GM23338 (cell line): Measurements from ENCODE around the gene ADGRD1. TPM values are rescaled to one million over a fixed set of nuclear protein-coding genes. Genes with fewer than 3 reads are reported as not detected.

ENCODE experiments used
- ATAC-seq: fragments of 200-7000 bp; cut with Tn5 transposase; 3 replicates; pipeline ENCODE4 v1.9.1; 2020
- DNase-seq: peaks from one replicate; pipeline ENCODE4 v3.0.0-alpha.2; 2015; ENCODE audit warnings: low spot score
- H2AFZ ChIP-seq: fragments of 200-600 bp; sonication (generic); 2 replicates; pipeline ENCODE4 v1.8.0; 2016; ENCODE audit warnings: antibody characterized with exemption, mild to moderate bottlenecking, moderate library complexity
- H3F3A ChIP-seq: fragments of 200-600 bp; sonication (generic); replicated peaks from 2 replicates; pipeline ENCODE4 v1.8.0; 2017; ENCODE audit warnings: antibody characterized with exemption, mixed run types, low read depth
- H3K27ac ChIP-seq: fragments of 200-600 bp; sonication (generic); 2 replicates; pipeline ENCODE4 v1.6.1; 2016; ENCODE audit warnings: low read depth
- H3K27me3 ChIP-seq: fragments of 200-600 bp; sonication (generic); 2 replicates; pipeline ENCODE4 v1.8.0; 2016; ENCODE audit warnings: mild to moderate bottlenecking, mixed run types, moderate library complexity; ENCODE audit not compliant: insufficient read depth
- H3K36me3 ChIP-seq: fragments of 200-600 bp; sonication (generic); 2 replicates; pipeline ENCODE4 v1.8.0; 2016; ENCODE audit warnings: mild to moderate bottlenecking; ENCODE audit not compliant: insufficient read depth
- H3K4me1 ChIP-seq: fragments of 200-600 bp; sonication (generic); 2 replicates; pipeline ENCODE4 v1.8.0; 2016; ENCODE audit warnings: mild to moderate bottlenecking, moderate library complexity; ENCODE audit not compliant: insufficient read depth
- H3K4me2 ChIP-seq: fragments of 200-600 bp; sonication (generic); 2 replicates; pipeline ENCODE4 v1.7.1; 2017; ENCODE audit warnings: mixed run types
- H3K4me3 ChIP-seq: fragments of 200-600 bp; sonication (generic); 2 replicates; pipeline ENCODE4 v1.6.1; 2016; ENCODE audit warnings: mixed run types
- H3K79me2 ChIP-seq: fragments of 200-600 bp; sonication (generic); replicated peaks from 2 replicates; pipeline ENCODE4 v1.8.0; 2017; ENCODE audit warnings: mild to moderate bottlenecking; ENCODE audit not compliant: insufficient read depth
- H3K9me2 ChIP-seq: fragments of 200-600 bp; sonication (generic); 2 replicates; pipeline ENCODE4 v1.8.0; 2017; ENCODE audit not compliant: insufficient read depth
- H4K20me1 ChIP-seq: fragments of 200-600 bp; sonication (generic); replicated peaks from 2 replicates; pipeline ENCODE4 v1.8.0; 2017; ENCODE audit warnings: mild to moderate bottlenecking; ENCODE audit not compliant: insufficient read depth
- H3K27ac Mint-ChIP-seq: 2 replicates; pipeline ENCODE4 v1.8.0; 2020; ENCODE audit warnings: inconsistent platforms, mild to moderate bottlenecking, moderate library complexity, mixed read lengths
- H3K27me3 Mint-ChIP-seq: 3 replicates; pipeline ENCODE4 v1.8.0; 2022; ENCODE audit warnings: low read depth, mild to moderate bottlenecking, moderate library complexity, mixed read lengths, inconsistent platforms; ENCODE audit not compliant: insufficient read depth, poor library complexity
- H3K36me3 Mint-ChIP-seq: 3 replicates; pipeline ENCODE4 v1.8.0; 2021; ENCODE audit warnings: low read depth, mild to moderate bottlenecking, inconsistent platforms, moderate library complexity, mixed read lengths
- H3K4me1 Mint-ChIP-seq: 3 replicates; pipeline ENCODE4 v1.8.0; 2020; ENCODE audit warnings: mild to moderate bottlenecking, inconsistent platforms, mixed read lengths
- H3K4me3 Mint-ChIP-seq: 3 replicates; pipeline ENCODE4 v1.8.0; 2021; ENCODE audit warnings: moderate library complexity, mild to moderate bottlenecking, inconsistent platforms, mixed read lengths
- H3K9me3 Mint-ChIP-seq: 3 replicates; pipeline ENCODE4 v1.8.0; 2020; ENCODE audit warnings: moderate library complexity, mild to moderate bottlenecking, inconsistent platforms, mixed read lengths
- JUNB ChIP-seq: IDR thresholded peaks from one replicate; pipeline ENCODE4 v1.6.1; 2016; ENCODE audit warnings: antibody characterized with exemption; ENCODE audit not compliant: unreplicated experiment
- ZNF114 ChIP-seq: fragments of 250-450 bp; sonication (Bioruptor Pico); IDR thresholded peaks from 2 replicates; pipeline ENCODE4 v1.5.0; 2020; ENCODE audit warnings: mild to moderate bottlenecking, moderate library complexity
- polyA plus RNA-seq: library from polyadenylated mRNA; unstranded; fragments of >200 nt; fragmentation: Nextera tagmentation; extraction: Ambion mirVana; gene quantifications from 2 replicates; pipeline ENCODE4 v1.2.1, GENCODE V29; 2016
- total RNA-seq: library from RNA; depleted of rRNA; stranded (reverse); fragments of >200 nt; shearing (Covaris generic); gene quantifications from 2 replicates; pipeline ENCODE4 v1.2.3, GENCODE V29; 2014
- TF ChIP-seq, protein P1 (sequence below): IDR thresholded peaks from 2 replicates; pipeline ENCODE4 v1.6.1; 2016; ENCODE audit warnings: antibody characterized with exemption
- TF ChIP-seq, protein P2 (sequence below): fragments of 250-450 bp; sonication (Bioruptor Pico); IDR thresholded peaks from 2 replicates; pipeline ENCODE4 v1.5.0; 2020; ENCODE audit warnings: mild to moderate bottlenecking, moderate library complexity

The ADGRD1 gene
- total and polyA plus RNA-seq, 2 experiments from 2014 or later = 1.4 TPM; not detected in 1

DNA sequence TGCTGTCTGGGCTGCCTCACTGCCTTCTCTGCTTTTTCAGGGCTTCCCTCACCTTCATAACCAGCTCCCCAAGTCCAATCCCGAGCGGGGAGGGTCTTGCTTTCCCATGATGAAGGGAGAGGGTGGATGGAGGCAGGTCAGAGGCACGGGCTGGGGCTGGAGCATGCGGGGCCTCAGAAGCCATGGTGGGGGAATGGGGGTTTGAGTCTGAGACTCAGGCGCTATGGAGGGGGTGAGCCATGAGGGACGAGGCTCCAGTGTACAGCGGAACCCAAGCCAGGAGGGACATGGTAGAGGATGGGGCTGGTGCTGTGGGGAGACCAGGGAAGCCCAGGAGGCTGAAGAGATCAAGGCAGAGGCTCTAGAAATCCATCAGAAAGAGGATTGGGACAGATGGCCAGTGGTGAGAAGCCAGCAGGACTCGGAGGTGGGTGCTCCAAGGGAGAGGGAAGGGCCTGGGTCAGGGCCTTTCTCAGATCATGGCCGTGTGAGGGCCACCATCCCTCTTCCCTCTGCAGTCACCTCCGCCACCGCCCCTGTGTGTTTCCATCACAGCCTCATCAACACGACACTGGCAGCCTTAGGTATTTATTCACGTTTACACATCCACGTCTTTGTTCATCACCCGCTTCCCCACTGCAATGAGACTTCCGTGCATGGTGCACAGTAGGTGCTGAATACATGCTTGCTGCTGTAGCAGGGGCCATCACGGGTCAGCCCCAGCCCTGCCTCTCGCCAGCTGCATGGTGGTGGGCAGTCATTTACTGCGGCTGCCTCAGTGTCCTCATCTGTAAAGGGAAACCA is 144.7 kb downstream of the ADGRD1 start:
- no peak for ATAC-seq
- Mint-ChIP-seq H3K4me1 (no peaks in the 10 kb centered on the region), H3K4me3 (no peak overlapping the region), H3K9me3 (no peaks in the 10 kb centered on the region), H3K36me3 (no peaks in the 10 kb centered on the region), H3K27ac (no peak overlapping the region), H3K27me3 (peaks cover 5% of the 10 kb centered on the region)
- Histone ChIP-seq H3K4me1 (no peaks in the 10 kb centered on the region), H3K27me3 (no peaks in the 10 kb centered on the region), H3K27ac (no peak overlapping the region), H3K79me2 (no peaks in the 10 kb centered on the region), H2AFZ (no peak overlapping the region), H3K36me3 (no peaks in the 10 kb centered on the region), H3K4me2 (no peak overlapping the region), H3F3A (no peaks in the 10 kb centered on the region), H4K20me1 (no peaks in the 10 kb centered on the region), H3K4me3 (no peak overlapping the region), H3K9me2 (peaks cover 6% of the 10 kb centered on the region)
- no peak for DNase-seq
- TF ChIP-seq JUNB (no peak), ZNF114 (CRISPR knock-in tag) (no peak)
- TF ChIP-seq, protein P1, sequence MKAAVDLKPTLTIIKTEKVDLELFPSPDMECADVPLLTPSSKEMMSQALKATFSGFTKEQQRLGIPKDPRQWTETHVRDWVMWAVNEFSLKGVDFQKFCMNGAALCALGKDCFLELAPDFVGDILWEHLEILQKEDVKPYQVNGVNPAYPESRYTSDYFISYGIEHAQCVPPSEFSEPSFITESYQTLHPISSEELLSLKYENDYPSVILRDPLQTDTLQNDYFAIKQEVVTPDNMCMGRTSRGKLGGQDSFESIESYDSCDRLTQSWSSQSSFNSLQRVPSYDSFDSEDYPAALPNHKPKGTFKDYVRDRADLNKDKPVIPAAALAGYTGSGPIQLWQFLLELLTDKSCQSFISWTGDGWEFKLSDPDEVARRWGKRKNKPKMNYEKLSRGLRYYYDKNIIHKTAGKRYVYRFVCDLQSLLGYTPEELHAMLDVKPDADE = no peak
- TF ChIP-seq, protein P2, sequence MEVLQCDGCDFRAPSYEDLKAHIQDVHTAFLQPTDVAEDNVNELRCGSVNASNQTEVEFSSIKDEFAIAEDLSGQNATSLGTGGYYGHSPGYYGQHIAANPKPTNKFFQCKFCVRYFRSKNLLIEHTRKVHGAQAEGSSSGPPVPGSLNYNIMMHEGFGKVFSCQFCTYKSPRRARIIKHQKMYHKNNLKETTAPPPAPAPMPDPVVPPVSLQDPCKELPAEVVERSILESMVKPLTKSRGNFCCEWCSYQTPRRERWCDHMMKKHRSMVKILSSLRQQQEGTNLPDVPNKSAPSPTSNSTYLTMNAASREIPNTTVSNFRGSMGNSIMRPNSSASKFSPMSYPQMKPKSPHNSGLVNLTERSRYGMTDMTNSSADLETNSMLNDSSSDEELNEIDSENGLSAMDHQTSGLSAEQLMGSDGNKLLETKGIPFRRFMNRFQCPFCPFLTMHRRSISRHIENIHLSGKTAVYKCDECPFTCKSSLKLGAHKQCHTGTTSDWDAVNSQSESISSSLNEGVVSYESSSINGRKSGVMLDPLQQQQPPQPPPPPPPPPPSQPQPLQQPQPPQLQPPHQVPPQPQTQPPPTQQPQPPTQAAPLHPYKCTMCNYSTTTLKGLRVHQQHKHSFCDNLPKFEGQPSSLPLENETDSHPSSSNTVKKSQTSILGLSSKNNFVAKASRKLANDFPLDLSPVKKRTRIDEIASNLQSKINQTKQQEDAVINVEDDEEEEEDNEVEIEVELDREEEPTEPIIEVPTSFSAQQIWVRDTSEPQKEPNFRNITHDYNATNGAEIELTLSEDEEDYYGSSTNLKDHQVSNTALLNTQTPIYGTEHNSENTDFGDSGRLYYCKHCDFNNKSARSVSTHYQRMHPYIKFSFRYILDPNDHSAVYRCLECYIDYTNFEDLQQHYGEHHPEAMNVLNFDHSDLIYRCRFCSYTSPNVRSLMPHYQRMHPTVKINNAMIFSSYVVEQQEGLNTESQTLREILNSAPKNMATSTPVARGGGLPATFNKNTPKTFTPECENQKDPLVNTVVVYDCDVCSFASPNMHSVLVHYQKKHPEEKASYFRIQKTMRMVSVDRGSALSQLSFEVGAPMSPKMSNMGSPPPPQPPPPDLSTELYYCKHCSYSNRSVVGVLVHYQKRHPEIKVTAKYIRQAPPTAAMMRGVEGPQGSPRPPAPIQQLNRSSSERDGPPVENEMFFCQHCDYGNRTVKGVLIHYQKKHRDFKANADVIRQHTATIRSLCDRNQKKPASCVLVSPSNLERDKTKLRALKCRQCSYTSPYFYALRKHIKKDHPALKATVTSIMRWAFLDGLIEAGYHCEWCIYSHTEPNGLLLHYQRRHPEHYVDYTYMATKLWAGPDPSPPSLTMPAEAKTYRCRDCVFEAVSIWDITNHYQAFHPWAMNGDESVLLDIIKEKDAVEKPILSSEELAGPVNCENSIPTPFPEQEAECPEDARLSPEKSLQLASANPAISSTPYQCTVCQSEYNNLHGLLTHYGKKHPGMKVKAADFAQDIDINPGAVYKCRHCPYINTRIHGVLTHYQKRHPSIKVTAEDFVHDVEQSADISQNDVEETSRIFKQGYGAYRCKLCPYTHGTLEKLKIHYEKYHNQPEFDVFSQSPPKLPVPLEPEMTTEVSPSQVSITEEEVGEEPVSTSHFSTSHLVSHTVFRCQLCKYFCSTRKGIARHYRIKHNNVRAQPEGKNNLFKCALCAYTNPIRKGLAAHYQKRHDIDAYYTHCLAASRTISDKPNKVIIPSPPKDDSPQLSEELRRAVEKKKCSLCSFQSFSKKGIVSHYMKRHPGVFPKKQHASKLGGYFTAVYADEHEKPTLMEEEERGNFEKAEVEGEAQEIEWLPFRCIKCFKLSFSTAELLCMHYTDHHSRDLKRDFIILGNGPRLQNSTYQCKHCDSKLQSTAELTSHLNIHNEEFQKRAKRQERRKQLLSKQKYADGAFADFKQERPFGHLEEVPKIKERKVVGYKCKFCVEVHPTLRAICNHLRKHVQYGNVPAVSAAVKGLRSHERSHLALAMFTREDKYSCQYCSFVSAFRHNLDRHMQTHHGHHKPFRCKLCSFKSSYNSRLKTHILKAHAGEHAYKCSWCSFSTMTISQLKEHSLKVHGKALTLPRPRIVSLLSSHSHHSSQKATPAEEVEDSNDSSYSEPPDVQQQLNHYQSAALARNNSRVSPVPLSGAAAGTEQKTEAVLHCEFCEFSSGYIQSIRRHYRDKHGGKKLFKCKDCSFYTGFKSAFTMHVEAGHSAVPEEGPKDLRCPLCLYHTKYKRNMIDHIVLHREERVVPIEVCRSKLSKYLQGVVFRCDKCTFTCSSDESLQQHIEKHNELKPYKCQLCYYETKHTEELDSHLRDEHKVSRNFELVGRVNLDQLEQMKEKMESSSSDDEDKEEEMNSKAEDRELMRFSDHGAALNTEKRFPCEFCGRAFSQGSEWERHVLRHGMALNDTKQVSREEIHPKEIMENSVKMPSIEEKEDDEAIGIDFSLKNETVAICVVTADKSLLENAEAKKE (CRISPR knock-in tag) = no peak
